Activated CD8-positive, alpha-beta T cell treated with anti-CD3 and anti-CD28 coated beads, Interleukin-2, amount 10 ng/mL, durations not matched to agents 7 days and 5 days (primary cell): ENCODE data around the gene SMIM44. TPM values are rescaled to one million over a fixed set of nuclear protein-coding genes. Genes with fewer than 3 reads are reported as not detected.
A peak's percentile ranks its signal among the peaks of the same experiment; 100 is the strongest.

Source experiments
- ATAC-seq: fragments of 150-1000 bp; cut with Tn5 transposase; one replicate; pipeline ENCODE4 v1.10.0; 2021; ENCODE audit warnings: moderate library complexity
- CTCF ChIA-PET: fragments of 350-600 bp; sonication (Branson Sonifier 250); formaldehyde crosslinking; loops from one replicate; lab custom pipeline; 2021; ENCODE audit warnings: antibody characterized with exemption; lab: Charles Lee
- POLR2A ChIA-PET: fragments of 350-600 bp; sonication (Branson Sonifier 250); formaldehyde crosslinking; loops from one replicate; lab custom pipeline; 2021; ENCODE audit warnings: antibody characterized with exemption; lab: Charles Lee
- DNase-seq: peaks from one replicate; pipeline ENCODE4 v3.0.0-alpha.2; 2020
- H3K27ac Mint-ChIP-seq: one replicate; pipeline ENCODE4 v1.8.0; 2021; ENCODE audit warnings: mild to moderate bottlenecking, mixed read lengths
- H3K27me3 Mint-ChIP-seq: one replicate; pipeline ENCODE4 v1.8.0; 2021; ENCODE audit warnings: low read depth, mixed read lengths
- H3K36me3 Mint-ChIP-seq: one replicate; pipeline ENCODE4 v1.8.0; 2021; ENCODE audit warnings: low read depth, mixed read lengths
- H3K4me1 Mint-ChIP-seq: one replicate; pipeline ENCODE4 v1.8.0; 2021; ENCODE audit warnings: low read depth, mixed read lengths
- H3K4me3 Mint-ChIP-seq: one replicate; pipeline ENCODE4 v1.8.0; 2021; ENCODE audit warnings: mild to moderate bottlenecking, mixed read lengths
- H3K9me3 Mint-ChIP-seq: one replicate; pipeline ENCODE4 v1.8.0; 2022; ENCODE audit warnings: mixed read lengths; ENCODE audit not compliant: insufficient read depth
- total RNA-seq, 2 experiments: library from RNA; stranded (reverse); gene quantifications; one replicate each; pipeline ENCODE4 v1.2.3, GENCODE V29; 2021

The SMIM44 gene
- total RNA-seq, 2 experiments from 2014 or later, result not detected

DNA sequence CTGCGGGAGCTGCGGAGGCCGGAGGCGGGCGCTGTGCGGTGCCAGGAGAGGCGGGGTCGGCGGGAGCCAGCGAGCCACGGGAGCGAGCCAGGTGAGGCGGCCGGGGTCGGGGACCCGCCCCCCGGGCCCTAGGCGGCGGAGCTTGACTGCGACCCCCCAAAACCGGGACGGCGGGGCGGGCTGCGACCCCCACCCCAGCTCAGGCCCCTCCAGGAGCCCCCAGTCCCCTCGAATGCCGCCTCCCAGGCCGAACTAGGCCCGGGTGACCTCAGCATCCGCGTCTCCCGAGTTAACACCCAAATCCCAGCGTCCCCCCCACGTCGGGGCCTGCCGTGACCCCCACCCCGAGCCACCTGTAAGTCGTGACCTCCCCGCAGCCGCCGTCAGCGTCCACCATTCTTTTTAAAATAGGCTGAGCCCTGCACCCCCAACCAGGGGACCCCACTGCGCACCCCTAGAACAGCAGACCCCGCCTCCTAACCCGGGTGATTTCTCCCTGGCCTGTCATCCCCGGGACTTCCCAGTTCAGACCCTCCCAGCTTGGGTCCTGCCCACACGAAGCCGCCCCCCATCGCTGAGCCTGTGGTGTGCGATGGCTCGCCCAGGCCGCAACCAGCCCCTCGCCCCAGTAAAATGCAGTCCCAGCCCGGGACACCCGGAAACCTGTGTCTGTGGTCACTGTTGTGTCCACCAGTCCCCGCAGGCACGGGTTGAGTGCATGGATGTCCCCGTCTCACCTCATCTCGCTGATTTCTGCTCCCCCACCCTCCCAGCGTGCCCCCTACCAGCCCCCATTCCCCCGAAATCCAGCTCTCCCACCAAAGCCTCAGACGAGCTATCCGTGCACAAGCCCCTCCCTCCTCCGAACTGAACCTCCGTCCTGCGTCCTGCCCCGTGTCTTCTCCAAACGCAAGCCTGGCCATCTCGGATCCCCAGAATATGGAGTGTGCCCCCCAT is 23.4 kb upstream of the SMIM44 start:
- peak overlapping the region; percentile 91 for H3K27ac Mint-ChIP-seq
- H3K27me3 Mint-ChIP-seq, result no peaks in the 10 kb centered on the region
- peak overlapping the region; percentile 95 for H3K4me3 Mint-ChIP-seq
- POLR2A ChIA-PET, result interaction anchor here (0.9 to 1.5 kb wide), 2 partner anchors 27 to 71 kb away, joined by 4 to 5 read pairs; no protein-coding TSS in a partner anchor
- DNase-seq (peak; percentile 46), ATAC-seq (peak; percentile 2)
- H3K4me1 Mint-ChIP-seq, result peaks cover 45% of the 10 kb centered on the region
- H3K9me3 Mint-ChIP-seq, result no peaks in the 10 kb centered on the region
- H3K36me3 Mint-ChIP-seq, result peaks cover 35% of the 10 kb centered on the region
- CTCF ChIA-PET, result interaction anchor here (10.1 kb wide), 1 partner anchor 21 kb away, joined by 62 read pairs; the partner anchor contains the start of gene SMIM44

DNA sequence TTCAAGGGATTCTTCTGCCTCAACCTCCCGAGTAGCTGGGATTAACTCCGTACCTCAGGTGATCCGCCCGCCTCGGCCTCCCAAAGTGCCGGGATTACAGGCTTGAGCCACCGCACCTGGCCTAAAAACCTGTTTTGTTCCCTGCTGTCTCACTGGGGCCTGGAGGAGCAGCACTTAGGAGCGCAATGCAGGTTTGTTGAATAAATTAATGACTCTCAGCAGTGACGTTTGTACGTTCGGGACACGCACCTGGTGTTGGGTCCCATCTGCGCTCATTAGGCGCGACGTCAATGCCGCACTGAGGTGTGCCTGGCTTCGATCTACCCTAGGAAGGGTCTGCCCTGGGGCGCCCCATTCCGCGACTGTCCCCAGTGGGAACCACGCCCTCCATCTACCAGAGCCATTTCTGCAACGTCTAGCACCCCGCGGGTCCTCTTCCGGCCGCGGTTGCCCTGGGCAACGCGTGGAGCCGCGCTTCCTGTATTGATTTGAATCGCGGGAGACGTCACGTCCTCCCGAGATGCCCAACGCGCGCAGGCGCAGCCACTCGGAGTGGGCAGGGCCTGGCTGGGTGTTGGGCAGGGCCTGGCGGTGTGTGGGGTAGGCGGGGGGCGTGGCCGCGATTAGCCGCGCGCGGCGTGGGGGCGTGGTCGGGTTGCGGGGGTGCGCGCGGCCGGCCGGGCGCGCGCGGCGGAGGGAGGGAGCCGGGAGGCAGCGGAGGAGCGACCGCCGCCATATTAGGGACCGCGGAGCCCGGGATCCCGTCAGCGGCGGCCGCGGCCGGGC is 22.6 kb upstream of the SMIM44 start, which contains the start of gene FZR1:
Gene FZR1 (plus strand): TSS at position 714 of the 786 bp plus-strand sequence. CDS start 16,679 bp downstream, outside the sequence.
- Mint-ChIP-seq H3K27me3 (no peaks in the 10 kb centered on the region), H3K4me3 (peak within 1 kb of the TSS; percentile 95), H3K4me1 (peaks cover 50% of the 10 kb centered on the region), H3K27ac (peak within 1 kb of the TSS; percentile 99), H3K36me3 (peaks cover 35% of the 10 kb centered on the region), H3K9me3 (no peaks in the 10 kb centered on the region)
- ATAC-seq, result peak; percentile 88
- DNase-seq, result peak; percentile 99
- POLR2A ChIA-PET, result interaction anchor here (0.7 to 1.5 kb wide), 2 partner anchors 27 to 127 kb away, joined by 3 to 4 read pairs; no protein-coding TSS in a partner anchor
- CTCF ChIA-PET, result interaction anchor here (10.1 kb wide), 1 partner anchor 20 kb away, joined by 62 read pairs; the partner anchor contains the start of gene SMIM44

DNA sequence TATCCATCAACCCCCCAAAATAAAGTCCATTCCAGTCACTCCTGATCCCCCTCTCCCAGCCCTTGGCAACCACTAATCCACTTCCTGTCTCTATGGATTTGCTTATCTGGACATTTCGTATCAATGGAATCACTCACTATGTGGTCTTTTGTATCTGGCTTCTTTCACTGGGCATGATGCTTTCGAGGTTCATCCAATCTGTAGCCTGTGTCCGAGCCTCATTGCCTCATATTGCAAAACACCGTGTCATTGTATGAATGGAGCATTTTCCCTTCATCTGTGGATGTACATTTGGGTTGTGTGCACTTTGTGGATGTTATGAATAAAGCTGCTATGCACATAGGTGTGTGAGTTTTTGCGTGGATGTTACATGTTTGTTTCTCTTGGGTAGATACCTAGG is 21.5 kb upstream of the SMIM44 start:
- DNase-seq (no peak), ATAC-seq (no peak)
- ChIA-PET CTCF (interaction anchor here (10.1 kb wide), 1 partner anchor 19 kb away, joined by 62 read pairs; the partner anchor contains the start of gene SMIM44), POLR2A (interaction anchor here (0.7 to 1.1 kb wide), 2 partner anchors 128 to 554 kb away, joined by 3 read pairs; no protein-coding TSS in a partner anchor)
- Mint-ChIP-seq H3K4me3 (peak overlapping the region; percentile 82), H3K36me3 (peaks cover 30% of the 10 kb centered on the region), H3K27me3 (no peaks in the 10 kb centered on the region), H3K9me3 (no peaks in the 10 kb centered on the region), H3K4me1 (peaks cover 53% of the 10 kb centered on the region), H3K27ac (peak overlapping the region; percentile 99)

DNA sequence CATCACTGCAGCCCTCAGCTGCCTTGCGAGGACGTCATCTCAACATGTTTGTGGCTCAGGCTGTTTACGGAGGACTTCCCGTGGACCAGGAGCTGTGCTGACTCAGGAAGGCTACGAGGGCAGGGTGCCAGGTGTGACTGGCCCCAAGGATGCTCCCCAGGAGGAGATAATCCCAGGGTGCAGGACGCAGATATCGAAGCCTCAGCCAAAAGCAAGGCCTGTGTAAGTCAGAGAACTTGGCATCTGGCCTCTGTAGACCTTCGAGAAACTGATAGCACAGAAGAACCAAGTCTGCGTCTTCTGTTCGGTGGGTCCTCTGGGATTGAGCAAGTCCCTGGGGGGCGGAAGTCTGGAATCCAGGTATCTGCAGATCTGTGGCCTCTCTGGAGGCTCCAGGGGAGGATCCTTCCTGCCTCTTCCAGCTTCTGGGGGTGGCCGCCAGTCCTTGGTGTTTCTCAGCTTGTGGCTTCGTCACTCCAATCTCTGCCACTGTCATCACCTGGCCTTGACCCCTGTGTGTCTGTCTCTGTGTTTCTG is 19.9 kb upstream of the SMIM44 start:
- CTCF ChIA-PET, result interaction anchor here (1.3 to 10.1 kb wide), 2 partner anchors 18 to 42 kb away, joined by 3 to 62 read pairs; partner anchors contain the start of gene SMIM44
- DNase-seq (no peak), ATAC-seq (no peak)
- H3K36me3 Mint-ChIP-seq, result peaks cover 17% of the 10 kb centered on the region
- H3K27ac Mint-ChIP-seq, result no peak overlapping the region
- no peaks in the 10 kb centered on the region for H3K9me3 Mint-ChIP-seq
- POLR2A ChIA-PET, result interaction anchor here (0.5 to 1.2 kb wide), 2 partner anchors 8 to 503 kb away, joined by 3 read pairs; no protein-coding TSS in a partner anchor
- no peak overlapping the region for H3K4me3 Mint-ChIP-seq
- H3K4me1 Mint-ChIP-seq, result peaks cover 44% of the 10 kb centered on the region
- H3K27me3 Mint-ChIP-seq, result no peaks in the 10 kb centered on the region

DNA sequence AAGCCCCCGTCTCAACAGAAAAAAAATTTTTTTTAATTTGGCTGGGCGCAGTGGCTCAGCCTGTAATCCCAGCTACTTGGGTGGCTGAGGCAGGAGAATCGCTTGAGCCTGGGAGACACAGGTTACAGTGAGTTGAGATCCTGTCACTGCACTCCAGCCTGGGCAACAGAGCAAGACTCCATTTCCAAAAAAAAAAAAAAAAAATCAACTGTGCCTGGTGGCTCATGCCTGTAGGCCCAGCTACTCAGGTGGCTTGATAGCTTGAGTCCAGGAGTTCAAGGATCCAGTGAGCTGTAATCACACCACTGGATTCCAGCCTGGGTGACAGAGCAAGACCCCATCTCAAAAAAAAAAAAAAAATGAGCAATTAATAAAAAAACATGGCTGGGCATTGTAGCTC is 18.5 kb upstream of the SMIM44 start:
- Mint-ChIP-seq H3K4me1 (peaks cover 36% of the 10 kb centered on the region), H3K4me3 (no peak overlapping the region), H3K9me3 (no peaks in the 10 kb centered on the region), H3K36me3 (peaks cover 15% of the 10 kb centered on the region), H3K27ac (no peak overlapping the region), H3K27me3 (no peaks in the 10 kb centered on the region)
- ATAC-seq (no peak), DNase-seq (no peak)
- ChIA-PET CTCF (interaction anchor here (0.6 to 10.1 kb wide), 4 partner anchors 16 to 914 kb away, joined by 3 to 62 read pairs (median 3); partner anchors contain the start of gene SMIM44), POLR2A (no interaction called here)

DNA sequence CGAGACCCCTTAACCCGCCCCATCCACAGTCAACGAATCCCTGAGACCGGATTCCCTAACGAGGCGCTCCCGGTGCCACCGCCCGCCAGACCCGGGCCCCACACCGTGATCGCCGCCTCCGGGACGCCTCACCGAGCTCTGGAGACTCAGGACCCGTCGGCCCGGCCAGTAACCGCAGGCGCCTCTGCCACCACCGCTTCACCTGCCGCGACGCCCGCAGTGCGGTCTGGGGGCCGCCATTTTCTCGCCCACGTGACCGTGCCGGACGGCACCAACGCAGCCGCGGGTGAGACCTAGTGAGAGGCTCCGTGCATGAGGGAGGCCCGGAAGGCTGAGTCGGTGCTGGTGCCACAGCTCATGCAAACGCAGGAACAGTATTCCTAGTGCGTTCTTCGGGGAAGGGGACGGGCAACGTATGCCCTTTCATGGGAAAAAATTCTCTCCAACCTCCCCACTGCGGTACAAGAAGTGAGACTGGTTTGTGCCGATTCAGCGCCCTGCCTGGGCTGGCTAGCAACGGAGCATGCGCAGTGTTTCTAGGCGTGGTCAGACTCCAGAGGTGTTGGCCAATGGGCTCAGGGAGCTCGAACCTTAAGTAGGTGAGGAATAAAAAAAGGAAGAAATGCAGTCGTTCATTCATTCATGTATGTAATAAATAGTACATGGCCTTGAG is 17.3 kb upstream of the SMIM44 start, which contains the start of gene DOHH:
Gene DOHH (minus strand): TSS at position 246 of the 673 bp plus-strand sequence. CDS start 3,860 bp downstream, outside the sequence.
- Mint-ChIP-seq H3K9me3 (no peaks in the 10 kb centered on the region), H3K36me3 (peaks cover 18% of the 10 kb centered on the region), H3K4me3 (peak within 1 kb of the TSS; percentile 78), H3K27me3 (no peaks in the 10 kb centered on the region), H3K4me1 (peaks cover 33% of the 10 kb centered on the region), H3K27ac (peak within 1 kb of the TSS; percentile 96)
- peak; percentile 97 for DNase-seq
- CTCF ChIA-PET, result interaction anchor here (0.8 to 10.1 kb wide), 5 partner anchors 15 to 196 kb away, joined by 3 to 62 read pairs (median 3); partner anchors contain the start of gene SMIM44
- POLR2A ChIA-PET, result interaction anchor here (0.5 to 1.6 kb wide), 4 partner anchors 11 to 90 kb away, joined by 3 to 5 read pairs (median 3); no protein-coding TSS in a partner anchor
- ATAC-seq, result peak; percentile 86

DNA sequence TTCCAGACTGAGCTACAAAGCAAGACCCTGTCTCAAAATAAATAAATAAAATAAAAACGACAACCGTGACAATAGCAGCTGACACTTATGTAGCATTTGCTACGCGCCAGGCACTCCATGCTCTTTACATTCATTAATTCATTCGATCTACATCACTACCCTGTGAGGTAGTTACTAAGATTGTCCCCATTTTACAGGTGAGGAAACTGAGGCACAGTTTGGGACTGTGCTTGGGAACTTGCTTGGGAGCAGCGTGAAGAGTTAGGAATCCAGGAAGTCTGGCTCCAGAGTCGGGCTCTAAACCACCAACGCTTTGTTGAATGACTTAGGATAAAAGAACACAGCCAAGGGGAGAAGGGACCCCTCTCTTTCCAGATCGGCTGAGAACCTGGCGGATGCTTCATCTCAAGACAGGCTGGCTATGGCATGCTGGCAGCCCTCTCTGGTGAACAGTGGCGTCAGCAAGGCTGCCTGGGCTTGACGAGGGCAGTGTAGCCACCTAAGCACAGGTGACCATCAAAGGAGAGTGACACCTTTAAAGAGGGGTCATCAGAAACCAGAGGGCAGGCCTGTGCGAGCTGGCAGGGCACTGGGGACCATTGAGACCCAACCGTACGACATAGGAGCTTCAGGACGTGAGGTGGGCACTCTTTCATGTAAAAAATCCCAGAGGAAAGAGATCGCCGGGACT is 16.6 kb upstream of the SMIM44 start:
- Mint-ChIP-seq H3K4me1 (peaks cover 31% of the 10 kb centered on the region), H3K4me3 (peak overlapping the region; percentile 78), H3K9me3 (no peaks in the 10 kb centered on the region), H3K36me3 (peaks cover 25% of the 10 kb centered on the region), H3K27me3 (no peaks in the 10 kb centered on the region), H3K27ac (peak overlapping the region; percentile 96)
- POLR2A ChIA-PET, result interaction anchor here (0.5 to 1.6 kb wide), 4 partner anchors 11 to 91 kb away, joined by 3 to 5 read pairs (median 3); no protein-coding TSS in a partner anchor
- CTCF ChIA-PET, result interaction anchor here (2.3 to 10.1 kb wide), 2 partner anchors 15 to 195 kb away, joined by 8 to 62 read pairs; partner anchors contain the start of gene SMIM44
- ATAC-seq (peak; percentile 13), DNase-seq (no peak)

DNA sequence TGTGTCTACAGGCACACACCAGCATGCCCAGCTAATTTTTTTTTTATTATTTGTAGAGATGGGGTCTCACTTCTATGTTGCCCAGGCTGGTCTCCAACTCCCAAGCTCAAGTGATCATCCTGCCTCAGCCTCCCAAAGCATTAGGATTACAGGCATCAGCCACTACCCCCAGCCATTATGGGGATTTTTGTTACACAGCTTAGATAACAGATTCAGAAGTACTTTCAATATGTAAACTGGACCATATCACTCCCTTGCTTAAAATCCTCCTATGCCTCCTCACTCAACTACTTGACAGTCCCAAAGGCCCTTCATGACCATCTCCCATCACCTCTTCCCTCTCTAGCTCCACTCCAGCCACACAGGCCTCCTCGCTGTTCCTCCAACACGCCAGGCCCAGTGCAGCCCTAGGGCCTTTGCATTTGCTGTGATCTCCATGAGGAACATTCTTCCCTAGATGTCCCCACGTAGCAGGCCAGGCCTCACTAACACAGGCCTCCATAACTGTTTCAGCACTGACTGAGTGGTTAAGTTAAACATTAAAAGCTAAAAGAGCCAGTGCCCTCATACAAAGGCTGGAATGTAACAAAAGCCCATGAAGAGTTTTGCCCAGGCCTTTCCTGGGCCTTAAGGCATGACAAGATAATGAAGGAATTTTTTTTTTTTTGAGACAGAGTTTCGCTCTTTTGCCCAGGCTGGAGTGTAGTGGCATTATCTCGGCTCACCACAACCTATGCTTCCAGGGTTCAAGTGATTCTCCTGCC is 14.7 kb upstream of the SMIM44 start:
- ChIA-PET CTCF (interaction anchor here (10.1 kb wide), 1 partner anchor 13 kb away, joined by 62 read pairs; the partner anchor contains the start of gene SMIM44), POLR2A (no interaction called here)
- H3K27me3 Mint-ChIP-seq, result no peaks in the 10 kb centered on the region
- peaks cover 36% of the 10 kb centered on the region for H3K36me3 Mint-ChIP-seq
- H3K4me3 Mint-ChIP-seq, result no peak overlapping the region
- H3K27ac Mint-ChIP-seq, result peak overlapping the region; percentile 5
- H3K4me1 Mint-ChIP-seq, result peaks cover 32% of the 10 kb centered on the region
- DNase-seq (no peak), ATAC-seq (no peak)
- no peaks in the 10 kb centered on the region for H3K9me3 Mint-ChIP-seq
